Esophagus muscularis mucosa (tissue), 4 donors: ENCODE results near the gene GPC6. TPM values are rescaled to one million over a fixed set of nuclear protein-coding genes. Genes with fewer than 3 reads are reported as not detected.

Experiments
- DNase-seq: peaks from one replicate; pipeline ENCODE4 v3.0.0-alpha.2; 2017; ENCODE audit errors: extremely low spot score
- H3K27ac ChIP-seq, 4 donors: fragments of 200-600 bp; sonication (generic); replicated peaks in 1 of 4; 1 replicate in 3 of 4; 2 replicates in 1 of 4; pipeline ENCODE4 v1.5.1; 2016 to 2019; ENCODE audit warnings: mild to moderate bottlenecking in 1 of 4
- H3K27me3 ChIP-seq, 4 donors: fragments of 200-600 bp; sonication (generic); one replicate each; pipeline versions ENCODE4 v1.5.1 to v1.6.0; 2016 to 2019
- H3K36me3 ChIP-seq, 4 donors: fragments of 200-600 bp; sonication (generic); one replicate each; pipeline ENCODE4 v1.5.1; 2016 to 2019
- H3K4me1 ChIP-seq, 4 donors: fragments of 200-600 bp; sonication (generic); one replicate each; pipeline ENCODE4 v1.5.1; 2016 to 2019
- H3K4me3 ChIP-seq, 4 donors: fragments of 200-600 bp; sonication (generic); 1 replicate in 2 of 4; 2 replicates in 2 of 4; pipeline ENCODE4 v1.5.1; 2016 to 2019; ENCODE audit warnings: mild to moderate bottlenecking in 4 of 4, moderate library complexity in 1 of 4
- H3K9me3 ChIP-seq, 4 donors: fragments of 200-600 bp; sonication (generic); 1 replicate in 3 of 4; 2 replicates in 1 of 4; pipeline ENCODE4 v1.5.1; 2016 to 2019
- EP300 ChIP-seq: sonication (generic); formaldehyde crosslinking; IDR thresholded peaks from one replicate; pipeline ENCODE4 v1.6.1; 2017; ENCODE audit warnings: antibody characterized with exemption
- POLR2A ChIP-seq: fragments of 450-650 bp; IDR thresholded peaks from one replicate; pipeline ENCODE4 v1.6.1; 2017; ENCODE audit warnings: antibody characterized with exemption, moderate library complexity, mild to moderate bottlenecking, low read depth
- POLR2AphosphoS5 ChIP-seq, 2 donors: sonication (generic); formaldehyde crosslinking; IDR thresholded peaks; one replicate each; pipeline ENCODE4 v1.6.1; 2017; ENCODE audit warnings: antibody characterized with exemption in 2 of 2
- WGBS: methylation state at CpG from one replicate; pipeline ENCODE4 v1.1.5; 2018; 5-methylcytosine and 5-hydroxymethylcytosine counted together
- intact Hi-C: fragments of 100-400 bp; cut with DNase I; formaldehyde crosslinking; loops from one replicate; pipeline ENCODE4 v1.15.1; 2023
- total RNA-seq, 4 donors: library from RNA; depleted of rRNA; stranded (reverse); fragments of >200 nt; gene quantifications; one replicate each; pipeline versions ENCODE4 v1.1.0 to v1.2.1, GENCODE V29; 2016
- TF ChIP-seq, protein P1 (sequence below), 3 experiments: fragments of 200-600 bp in 2 of 3; fragments of 450-650 bp in 1 of 3; sonication (generic) in 2 of 3; IDR thresholded peaks; one replicate each; pipeline ENCODE4 v1.5.1; 2017 to 2019; ENCODE audit warnings: antibody characterized with exemption in 3 of 3, mild to moderate bottlenecking in 2 of 3, moderate library complexity in 1 of 3

Gene GPC6
- total RNA-seq, 4 donors from 2014 or later, result 6.5 to 17.2 (median 13.5) TPM

DNA sequence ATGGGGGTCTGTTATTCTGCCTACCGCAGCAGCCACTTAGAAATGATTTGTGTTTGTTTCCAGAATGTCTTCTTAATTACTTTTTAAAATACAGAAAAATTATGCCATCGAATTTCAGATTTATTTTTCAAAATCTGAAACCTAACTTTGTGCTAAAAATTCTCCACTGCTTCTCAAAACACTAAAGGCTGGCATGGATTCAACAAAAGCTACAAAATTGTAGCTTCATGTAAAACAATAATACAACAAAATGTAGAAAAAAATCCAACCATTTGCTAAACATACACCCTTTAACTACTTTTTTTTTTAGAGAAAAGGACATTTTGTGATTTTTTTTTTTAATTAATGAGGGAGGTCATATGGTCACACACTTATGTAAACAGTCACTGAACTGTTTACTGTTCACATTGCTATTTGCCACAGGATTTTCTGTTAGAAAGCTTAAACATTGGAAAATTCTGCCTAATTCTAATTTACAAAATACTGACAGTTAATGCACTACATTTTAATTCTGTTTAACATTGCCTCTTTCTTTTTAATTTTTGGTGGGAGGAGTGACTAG is 646.3 kb downstream of the GPC6 start:
- TF ChIP-seq, protein P1, sequence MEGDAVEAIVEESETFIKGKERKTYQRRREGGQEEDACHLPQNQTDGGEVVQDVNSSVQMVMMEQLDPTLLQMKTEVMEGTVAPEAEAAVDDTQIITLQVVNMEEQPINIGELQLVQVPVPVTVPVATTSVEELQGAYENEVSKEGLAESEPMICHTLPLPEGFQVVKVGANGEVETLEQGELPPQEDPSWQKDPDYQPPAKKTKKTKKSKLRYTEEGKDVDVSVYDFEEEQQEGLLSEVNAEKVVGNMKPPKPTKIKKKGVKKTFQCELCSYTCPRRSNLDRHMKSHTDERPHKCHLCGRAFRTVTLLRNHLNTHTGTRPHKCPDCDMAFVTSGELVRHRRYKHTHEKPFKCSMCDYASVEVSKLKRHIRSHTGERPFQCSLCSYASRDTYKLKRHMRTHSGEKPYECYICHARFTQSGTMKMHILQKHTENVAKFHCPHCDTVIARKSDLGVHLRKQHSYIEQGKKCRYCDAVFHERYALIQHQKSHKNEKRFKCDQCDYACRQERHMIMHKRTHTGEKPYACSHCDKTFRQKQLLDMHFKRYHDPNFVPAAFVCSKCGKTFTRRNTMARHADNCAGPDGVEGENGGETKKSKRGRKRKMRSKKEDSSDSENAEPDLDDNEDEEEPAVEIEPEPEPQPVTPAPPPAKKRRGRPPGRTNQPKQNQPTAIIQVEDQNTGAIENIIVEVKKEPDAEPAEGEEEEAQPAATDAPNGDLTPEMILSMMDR (IDR thresholded peaks at IDR 0.05), result no peak
- no peak for TF ChIP-seq POLR2AphosphoS5 (IDR thresholded peaks at IDR 0.05)
- no peak for TF ChIP-seq POLR2A
- no peak for TF ChIP-seq EP300
- Histone ChIP-seq H3K4me3 (no peak overlapping the region), H3K4me1 (no peaks in the 10 kb centered on the region), H3K27ac (no peak overlapping the region), H3K9me3 (no peaks in the 10 kb centered on the region), H3K27me3 (no peaks in the 10 kb centered on the region), H3K36me3 (no peaks in the 10 kb centered on the region)
- 72% methylated on average over 2 of the region's 2 CpGs for WGBS
- no peak for DNase-seq
- intact Hi-C loops, result no loop called here

DNA sequence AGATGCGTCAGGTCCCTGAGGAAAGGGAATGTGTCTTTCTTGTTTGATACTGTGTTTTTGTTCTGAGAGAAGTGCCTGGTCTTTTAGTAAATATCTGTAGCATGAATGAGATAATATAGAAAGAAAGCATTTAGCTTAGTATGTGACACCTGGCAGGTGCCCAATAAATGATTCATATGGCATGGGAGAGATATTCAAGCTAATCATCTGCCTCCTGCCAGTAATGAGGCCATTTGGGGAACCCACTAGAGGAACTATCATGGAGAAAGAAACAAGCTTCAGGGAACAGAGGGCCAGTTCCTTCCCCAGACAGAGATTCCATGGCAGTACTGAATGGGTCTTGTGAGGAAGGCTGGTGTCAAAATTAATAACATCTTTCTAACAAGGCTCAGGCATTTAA is 648.9 kb downstream of the GPC6 start:
- Histone ChIP-seq H3K4me3 (no peak overlapping the region), H3K4me1 (no peaks in the 10 kb centered on the region), H3K27ac (no peak overlapping the region), H3K9me3 (peaks cover 0 to 11% (median 4%) of the 10 kb centered on the region in 4 donors), H3K36me3 (no peaks in the 10 kb centered on the region), H3K27me3 (no peaks in the 10 kb centered on the region)
- intact Hi-C loops, result no loop called here
- WGBS, result 100% methylated on average over 1 of the region's 1 CpG
- no peak for DNase-seq
- TF ChIP-seq, protein P1 (IDR thresholded peaks at IDR 0.05), result no peak
- TF ChIP-seq POLR2AphosphoS5 (IDR thresholded peaks at IDR 0.05) (no peak), EP300 (no peak), POLR2A (no peak)

DNA sequence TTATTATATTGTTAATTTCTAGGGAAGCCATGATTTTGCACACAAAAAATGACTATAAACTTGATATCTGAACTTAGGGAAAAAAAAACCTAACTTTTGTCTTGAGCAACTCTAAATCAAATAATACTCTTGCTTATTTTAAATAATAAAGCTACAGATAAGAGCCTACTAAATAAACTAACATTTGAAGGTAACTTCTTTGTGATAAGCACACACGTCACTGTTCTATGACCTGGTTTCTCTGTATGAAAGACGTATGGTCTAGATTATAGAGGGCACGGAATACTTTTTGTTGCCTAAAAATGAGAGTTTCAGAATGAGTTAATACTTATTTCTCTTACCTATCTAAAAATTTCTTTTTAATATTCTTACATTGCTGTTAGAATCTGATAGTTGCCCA is 649.6 kb downstream of the GPC6 start:
- TF ChIP-seq POLR2AphosphoS5 (IDR thresholded peaks at IDR 0.05) (no peak), POLR2A (no peak), EP300 (no peak)
- TF ChIP-seq, protein P1 (IDR thresholded peaks at IDR 0.05), result no peak
- H3K4me1 ChIP-seq, result no peaks in the 10 kb centered on the region
- no peaks in the 10 kb centered on the region for H3K36me3 ChIP-seq
- 89% methylated on average over 3 of the region's 3 CpGs for WGBS
- no peak overlapping the region for H3K27ac ChIP-seq
- no peaks in the 10 kb centered on the region for H3K27me3 ChIP-seq
- H3K4me3 ChIP-seq, result no peak overlapping the region
- DNase-seq, result no peak
- intact Hi-C loops, result no loop called here
- H3K9me3 ChIP-seq, result peaks cover 0 to 11% (median 4%) of the 10 kb centered on the region in 4 donors

DNA sequence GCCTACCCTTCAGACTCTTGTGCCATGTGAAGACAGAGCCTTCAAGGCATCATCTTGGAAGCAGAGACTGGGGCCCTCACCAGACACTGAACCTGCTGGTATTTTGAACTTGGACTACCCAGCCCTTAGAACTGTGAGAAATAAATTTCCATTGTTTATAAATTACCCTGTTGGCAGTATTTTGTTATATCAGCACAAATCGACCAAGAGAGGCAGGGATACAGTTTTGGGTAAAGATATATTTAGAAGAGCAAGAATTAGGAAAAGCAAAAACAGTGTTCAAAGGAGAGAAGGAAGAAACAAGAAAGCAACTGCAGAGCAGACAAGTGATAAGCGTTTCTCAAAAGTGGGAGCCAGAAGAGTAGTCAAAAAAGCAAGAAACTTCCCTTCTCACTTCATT is 652.1 kb downstream of the GPC6 start:
- H3K27ac ChIP-seq, result no peak overlapping the region
- no peak for DNase-seq
- TF ChIP-seq, protein P1 (IDR thresholded peaks at IDR 0.05), result no peak
- peaks cover 0 to 11% (median 4%) of the 10 kb centered on the region in 4 donors for H3K9me3 ChIP-seq
- no peaks in the 10 kb centered on the region for H3K27me3 ChIP-seq
- no peaks in the 10 kb centered on the region for H3K4me1 ChIP-seq
- no peaks in the 10 kb centered on the region for H3K36me3 ChIP-seq
- intact Hi-C loops, result no loop called here
- H3K4me3 ChIP-seq, result no peak overlapping the region
- WGBS, result 89% methylated on average over 2 of the region's 2 CpGs

DNA sequence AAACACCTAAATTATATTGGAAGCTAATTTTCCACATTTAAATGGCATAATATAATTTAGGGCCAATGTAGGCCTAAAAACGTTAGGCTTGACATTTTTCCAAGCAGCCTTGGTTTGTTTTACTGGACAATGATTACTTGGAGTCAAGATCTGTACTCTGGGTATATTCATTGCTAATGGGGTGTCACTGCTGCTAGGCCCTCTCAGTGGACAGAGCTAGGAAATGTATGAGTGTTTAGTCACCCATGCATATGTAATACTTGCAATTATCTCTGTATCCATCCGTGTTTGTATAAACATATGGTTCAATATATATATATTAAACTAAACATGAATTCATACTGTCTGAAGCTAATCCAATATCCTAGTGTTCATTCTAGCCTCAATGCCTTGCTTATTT is 654.8 kb downstream of the GPC6 start:
- Histone ChIP-seq H3K4me3 (no peak overlapping the region), H3K9me3 (peaks cover 0 to 11% (median 4%) of the 10 kb centered on the region in 4 donors), H3K36me3 (no peaks in the 10 kb centered on the region), H3K4me1 (no peaks in the 10 kb centered on the region), H3K27me3 (no peaks in the 10 kb centered on the region), H3K27ac (no peak overlapping the region)
- no peak for DNase-seq
- WGBS, result 55% methylated on average over 2 of the region's 2 CpGs
- intact Hi-C loops, result no loop called here
- TF ChIP-seq POLR2A (no peak), POLR2AphosphoS5 (IDR thresholded peaks at IDR 0.05) (no peak), EP300 (no peak)
- TF ChIP-seq, protein P1 (IDR thresholded peaks at IDR 0.05), result no peak
